ENCODE results near the gene SIPA1.

DNA sequence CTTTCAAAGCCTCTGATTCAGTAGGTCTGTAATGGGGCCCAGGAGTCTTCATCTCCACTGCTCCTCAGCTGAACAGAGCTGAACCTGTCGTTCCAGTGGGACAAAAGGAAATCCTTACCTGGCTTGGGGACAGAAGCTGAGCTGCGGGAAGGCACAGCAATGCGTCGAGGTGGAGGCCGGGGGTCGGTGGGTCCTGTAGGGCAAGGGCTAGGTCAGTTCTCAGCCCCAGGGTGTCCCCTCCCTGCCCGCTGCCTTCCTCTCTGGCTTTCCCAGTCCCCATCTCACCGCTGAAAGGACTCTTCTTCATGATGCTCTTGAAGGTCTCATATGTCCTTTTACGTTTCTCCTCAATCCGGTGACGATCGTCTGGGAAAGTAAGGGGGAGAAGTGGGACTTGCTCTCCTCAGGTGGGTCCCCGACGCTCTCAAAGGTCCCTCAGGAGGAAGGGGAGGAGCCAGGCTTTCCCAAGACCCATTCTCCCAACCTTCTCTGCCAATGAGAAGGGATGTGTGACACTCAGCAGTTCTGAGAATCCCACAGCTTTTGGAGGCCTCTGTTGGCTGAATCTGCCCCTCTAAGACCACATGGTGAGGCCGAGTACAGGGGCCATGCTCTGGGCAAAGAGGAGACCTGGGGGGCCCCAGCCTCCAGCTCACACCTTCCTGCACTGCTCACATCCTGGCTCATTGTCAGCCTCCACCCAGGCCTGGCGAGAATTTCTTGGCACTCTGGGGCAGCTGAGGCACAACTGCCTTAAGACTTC, 17.9 kb downstream of the SIPA1 start:
- TF ChIP-seq, protein P1, sequence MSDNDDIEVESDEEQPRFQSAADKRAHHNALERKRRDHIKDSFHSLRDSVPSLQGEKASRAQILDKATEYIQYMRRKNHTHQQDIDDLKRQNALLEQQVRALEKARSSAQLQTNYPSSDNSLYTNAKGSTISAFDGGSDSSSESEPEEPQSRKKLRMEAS (CRISPR knock-in tag; IDR thresholded peaks at IDR 0.05), result no peak
- TF ChIP-seq ESRRA (CRISPR knock-in tag; IDR thresholded peaks at IDR 0.05; ENCODE audit: borderline replicate concordance) (no peak), CTCF (IDR thresholded peaks at IDR 0.05) (no peak), RORB (CRISPR knock-in tag; IDR thresholded peaks at IDR 0.05) (no peak), ZNF423 (CRISPR knock-in tag; IDR thresholded peaks at IDR 0.05) (no peak), SMAD4 (CRISPR knock-in tag; IDR thresholded peaks at IDR 0.05) (no peak), RELA (CRISPR knock-in tag; IDR thresholded peaks at IDR 0.05; ENCODE audit: borderline replicate concordance) (no peak), ZNF416 (CRISPR knock-in tag; IDR thresholded peaks at IDR 0.05) (no peak), ATF1 (CRISPR knock-in tag; IDR thresholded peaks at IDR 0.05) (no peak), JUN (CRISPR knock-in tag; IDR thresholded peaks at IDR 0.05) (no peak), ZNF317 (CRISPR knock-in tag; IDR thresholded peaks at IDR 0.05; ENCODE audit: borderline replicate concordance, low read depth) (no peak)
- TF ChIP-seq, protein P2, sequence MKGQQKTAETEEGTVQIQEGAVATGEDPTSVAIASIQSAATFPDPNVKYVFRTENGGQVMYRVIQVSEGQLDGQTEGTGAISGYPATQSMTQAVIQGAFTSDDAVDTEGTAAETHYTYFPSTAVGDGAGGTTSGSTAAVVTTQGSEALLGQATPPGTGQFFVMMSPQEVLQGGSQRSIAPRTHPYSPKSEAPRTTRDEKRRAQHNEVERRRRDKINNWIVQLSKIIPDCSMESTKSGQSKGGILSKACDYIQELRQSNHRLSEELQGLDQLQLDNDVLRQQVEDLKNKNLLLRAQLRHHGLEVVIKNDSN (CRISPR knock-in tag; IDR thresholded peaks at IDR 0.05), result no peak
- TF ChIP-seq, protein P3, sequence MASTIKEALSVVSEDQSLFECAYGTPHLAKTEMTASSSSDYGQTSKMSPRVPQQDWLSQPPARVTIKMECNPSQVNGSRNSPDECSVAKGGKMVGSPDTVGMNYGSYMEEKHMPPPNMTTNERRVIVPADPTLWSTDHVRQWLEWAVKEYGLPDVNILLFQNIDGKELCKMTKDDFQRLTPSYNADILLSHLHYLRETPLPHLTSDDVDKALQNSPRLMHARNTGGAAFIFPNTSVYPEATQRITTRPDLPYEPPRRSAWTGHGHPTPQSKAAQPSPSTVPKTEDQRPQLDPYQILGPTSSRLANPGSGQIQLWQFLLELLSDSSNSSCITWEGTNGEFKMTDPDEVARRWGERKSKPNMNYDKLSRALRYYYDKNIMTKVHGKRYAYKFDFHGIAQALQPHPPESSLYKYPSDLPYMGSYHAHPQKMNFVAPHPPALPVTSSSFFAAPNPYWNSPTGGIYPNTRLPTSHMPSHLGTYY (CRISPR knock-in tag; IDR thresholded peaks at IDR 0.05), result no peak

Data from WTC11 (cell line).